ENCODE results near the gene PLXNA4.

GRCh38 chr7:132199626-132200025 is 376.6 kb downstream of the PLXNA4 start:
- TF ChIP-seq CTCF (IDR thresholded peaks at IDR 0.05) = no peak
- no peak for TF ChIP-seq POLR2AphosphoS5 (IDR thresholded peaks at IDR 0.05; ENCODE audit: insufficient read depth in 1 of 2, low read depth in 1 of 2)

Data from vagina (tissue), 2 donors.